Measurements from ENCODE around the gene SLC9A9.
"Not testable (repeated sequence)": the region's sequence is repeated elsewhere in the genome, so short reads cannot be mapped to it uniquely, and the experiment has no call there.

Gene SLC9A9

GRCh38 chr3:143301031-143301901, 547.0 kb downstream of the SLC9A9 start:
- DNase-seq (ENCODE audit: low spot score in 2 of 2), result no peak
- in situ Hi-C loops (cut with MboI; ENCODE audit: low sequenced_read_pairs), result no loop called here
- no peaks in the 10 kb centered on the region for H3K27me3 ChIP-seq (ENCODE audit: low read depth)
- H3K4me1 ChIP-seq, result no peaks in the 10 kb centered on the region
- H3K36me3 ChIP-seq (replicated peaks), result no peaks in the 10 kb centered on the region
- no peaks in the 10 kb centered on the region for H3K9me3 ChIP-seq
- H3K4me3 ChIP-seq, result no peak overlapping the region

GRCh38 chr3:143298886-143299535, 549.3 kb downstream of the SLC9A9 start:
- Histone ChIP-seq H3K27me3 (ENCODE audit: low read depth) (no peaks in the 10 kb centered on the region), H3K4me3 (no peak overlapping the region), H3K36me3 (replicated peaks) (no peaks in the 10 kb centered on the region), H3K9me3 (no peaks in the 10 kb centered on the region), H3K4me1 (no peaks in the 10 kb centered on the region)
- no peak for DNase-seq (ENCODE audit: low spot score in 2 of 2)
- in situ Hi-C loops (cut with MboI; ENCODE audit: low sequenced_read_pairs), result no loop called here

GRCh38 chr3:143298380-143298779, 549.9 kb downstream of the SLC9A9 start:
- no peak for DNase-seq (ENCODE audit: low spot score in 2 of 2)
- H3K27me3 ChIP-seq (ENCODE audit: low read depth), result no peaks in the 10 kb centered on the region

GRCh38 chr3:143295201-143296080, 552.8 kb downstream of the SLC9A9 start:
- Histone ChIP-seq H3K4me3 (no peak overlapping the region), H3K27me3 (ENCODE audit: low read depth) (no peaks in the 10 kb centered on the region), H3K9me3 (no peaks in the 10 kb centered on the region), H3K36me3 (replicated peaks) (no peaks in the 10 kb centered on the region), H3K4me1 (no peaks in the 10 kb centered on the region)
- in situ Hi-C loops (cut with MboI; ENCODE audit: low sequenced_read_pairs), result no loop called here
- no peak for DNase-seq (ENCODE audit: low spot score in 2 of 2)

More at GRCh38 chr3:143298380-143298779, 549.9 kb downstream of the SLC9A9 start:
- no peaks in the 10 kb centered on the region for H3K9me3 ChIP-seq
- in situ Hi-C loops (cut with MboI; ENCODE audit: low sequenced_read_pairs), result no loop called here
- H3K4me1 ChIP-seq, result no peaks in the 10 kb centered on the region
- H3K36me3 ChIP-seq (replicated peaks), result no peaks in the 10 kb centered on the region
- no peak overlapping the region for H3K4me3 ChIP-seq

- in situ Hi-C loops (cut with MboI; ENCODE audit: low sequenced_read_pairs), result no loop called here
- Histone ChIP-seq H3K27me3 (ENCODE audit: low read depth) (no peaks in the 10 kb centered on the region), H3K4me1 (no peaks in the 10 kb centered on the region), H3K9me3 (no peaks in the 10 kb centered on the region), H3K4me3 (no peak overlapping the region), H3K36me3 (replicated peaks) (no peaks in the 10 kb centered on the region)
- no peak for DNase-seq (ENCODE audit: low spot score in 2 of 2)
Measured at GRCh38 chr3:143294188-143294587, 554.1 kb downstream of the SLC9A9 start.

GRCh38 chr3:143291836-143292447, 556.3 kb downstream of the SLC9A9 start:
- no peak for DNase-seq (ENCODE audit: low spot score in 2 of 2)
- H3K36me3 ChIP-seq (replicated peaks), result no peaks in the 10 kb centered on the region
- no peaks in the 10 kb centered on the region for H3K27me3 ChIP-seq (ENCODE audit: low read depth)
- in situ Hi-C loops (cut with MboI; ENCODE audit: low sequenced_read_pairs), result no loop called here
- H3K4me1 ChIP-seq, result no peaks in the 10 kb centered on the region
- no peaks in the 10 kb centered on the region for H3K9me3 ChIP-seq
- no peak overlapping the region for H3K4me3 ChIP-seq

GRCh38 chr3:143288944-143289343, 559.3 kb downstream of the SLC9A9 start:
- Histone ChIP-seq H3K4me1 (no peaks in the 10 kb centered on the region), H3K27me3 (ENCODE audit: low read depth) (no peaks in the 10 kb centered on the region), H3K9me3 (no peaks in the 10 kb centered on the region), H3K36me3 (replicated peaks) (no peaks in the 10 kb centered on the region), H3K4me3 (no peak overlapping the region)
- DNase-seq (ENCODE audit: low spot score in 2 of 2), result no peak
- in situ Hi-C loops (cut with MboI; ENCODE audit: low sequenced_read_pairs), result no loop called here

- in situ Hi-C loops (cut with MboI; ENCODE audit: low sequenced_read_pairs), result no loop called here
- H3K36me3 ChIP-seq (replicated peaks), result no peaks in the 10 kb centered on the region
- no peak overlapping the region for H3K4me3 ChIP-seq
- DNase-seq (ENCODE audit: low spot score in 2 of 2), result peak in 1 of 2 experiments; percentile 5
- H3K9me3 ChIP-seq, result no peaks in the 10 kb centered on the region
- no peaks in the 10 kb centered on the region for H3K4me1 ChIP-seq
- no peaks in the 10 kb centered on the region for H3K27me3 ChIP-seq (ENCODE audit: low read depth)
Measured at GRCh38 chr3:143287403-143287802, 560.9 kb downstream of the SLC9A9 start.

- no peaks in the 10 kb centered on the region for H3K9me3 ChIP-seq
- in situ Hi-C loops (cut with MboI; ENCODE audit: low sequenced_read_pairs), result no loop called here
Measured at GRCh38 chr3:143286392-143287010, 561.8 kb downstream of the SLC9A9 start.

GRCh38 chr3:143283432-143284128, 564.7 kb downstream of the SLC9A9 start:
- H3K9me3 ChIP-seq, result no peaks in the 10 kb centered on the region
- no peak for DNase-seq (ENCODE audit: low spot score in 2 of 2)
- H3K4me1 ChIP-seq, result no peaks in the 10 kb centered on the region
- no peak overlapping the region for H3K4me3 ChIP-seq
- in situ Hi-C loops (cut with MboI; ENCODE audit: low sequenced_read_pairs), result no loop called here
- no peaks in the 10 kb centered on the region for H3K27me3 ChIP-seq (ENCODE audit: low read depth)
- H3K36me3 ChIP-seq (replicated peaks), result no peaks in the 10 kb centered on the region

More at GRCh38 chr3:143286392-143287010, 561.8 kb downstream of the SLC9A9 start:
- Histone ChIP-seq H3K36me3 (replicated peaks) (no peaks in the 10 kb centered on the region), H3K4me1 (no peaks in the 10 kb centered on the region), H3K4me3 (no peak overlapping the region), H3K27me3 (ENCODE audit: low read depth) (no peaks in the 10 kb centered on the region)
- DNase-seq (ENCODE audit: low spot score in 2 of 2), result no peak

- Histone ChIP-seq H3K36me3 (replicated peaks) (no peaks in the 10 kb centered on the region), H3K4me1 (no peaks in the 10 kb centered on the region), H3K9me3 (no peaks in the 10 kb centered on the region), H3K4me3 (no peak overlapping the region), H3K27me3 (ENCODE audit: low read depth) (no peaks in the 10 kb centered on the region; the same call in 1 of the 2 replicates)
- no peak for DNase-seq (ENCODE audit: low spot score in 2 of 2)
- in situ Hi-C loops (cut with MboI; ENCODE audit: low sequenced_read_pairs), result no loop called here
Measured at GRCh38 chr3:143280984-143281383, 567.3 kb downstream of the SLC9A9 start.

GRCh38 chr3:143279567-143279966, 568.7 kb downstream of the SLC9A9 start:
- H3K36me3 ChIP-seq (replicated peaks); H3K27me3 ChIP-seq (ENCODE audit: low read depth); H3K9me3 ChIP-seq; H3K4me3 ChIP-seq; in situ Hi-C loops (cut with MboI; ENCODE audit: low sequenced_read_pairs); H3K4me1 ChIP-seq; DNase-seq (ENCODE audit: low spot score in 2 of 2): not testable (repeated sequence)
